Activated CD8-positive, alpha-beta memory T cell treated with anti-CD3 and anti-CD28 coated beads, Interleukin-2, amount 50 U/mL, for 1 hour (primary cell): ENCODE measurements around the gene VAPB.

Experiments
- DNase-seq: peaks from one replicate; pipeline ENCODE4 v3.0.0-alpha.2; 2020; ENCODE audit errors: extremely low read depth

VAPB gene

GRCh38 chr20:58461104-58461503, 72.1 kb downstream of the VAPB start:
- DNase-seq = no peak

- DNase-seq = no peak
Measured at GRCh38 chr20:58461899-58462298, 72.9 kb downstream of the VAPB start.

GRCh38 chr20:58463256-58463655, 74.2 kb downstream of the VAPB start:
- DNase-seq = no peak

GRCh38 chr20:58464838-58465237, 75.8 kb downstream of the VAPB start:
- DNase-seq = no peak

- no peak for DNase-seq
Measured at GRCh38 chr20:58466095-58466708, 77.2 kb downstream of the VAPB start.

- no peak for DNase-seq
Measured at GRCh38 chr20:58466729-58467571, 77.9 kb downstream of the VAPB start.

- DNase-seq = no peak
Measured at GRCh38 chr20:58467572-58468527, 78.8 kb downstream of the VAPB start.

- no peak for DNase-seq
Measured at GRCh38 chr20:58469616-58470015, 80.6 kb downstream of the VAPB start.

GRCh38 chr20:58470336-58471192, 81.5 kb downstream of the VAPB start:
- DNase-seq = no peak

GRCh38 chr20:58471193-58472164, 82.5 kb downstream of the VAPB start:
- no peak for DNase-seq

- no peak for DNase-seq
Measured at GRCh38 chr20:58472273-58473018, 83.4 kb downstream of the VAPB start.

- no peak for DNase-seq
Measured at GRCh38 chr20:58473453-58474425, 84.7 kb downstream of the VAPB start.

- no peak for DNase-seq
Measured at GRCh38 chr20:58475466-58475865, 86.4 kb downstream of the VAPB start.

- DNase-seq = no peak
Measured at GRCh38 chr20:58478141-58478805, 89.2 kb downstream of the VAPB start.

GRCh38 chr20:58479726-58480440, 90.9 kb downstream of the VAPB start:
- DNase-seq = no peak

GRCh38 chr20:58480551-58481336, 91.7 kb downstream of the VAPB start:
- no peak for DNase-seq
